Measurements from ENCODE around the gene SLC66A1. TPM values are rescaled to one million over a fixed set of nuclear protein-coding genes. Genes with fewer than 3 reads are reported as not detected.

Gene SLC66A1
- total and polyA plus RNA-seq, 4 experiments from 2014 or later, result 3.0 to 10.2 (median 6.1) TPM

DNA sequence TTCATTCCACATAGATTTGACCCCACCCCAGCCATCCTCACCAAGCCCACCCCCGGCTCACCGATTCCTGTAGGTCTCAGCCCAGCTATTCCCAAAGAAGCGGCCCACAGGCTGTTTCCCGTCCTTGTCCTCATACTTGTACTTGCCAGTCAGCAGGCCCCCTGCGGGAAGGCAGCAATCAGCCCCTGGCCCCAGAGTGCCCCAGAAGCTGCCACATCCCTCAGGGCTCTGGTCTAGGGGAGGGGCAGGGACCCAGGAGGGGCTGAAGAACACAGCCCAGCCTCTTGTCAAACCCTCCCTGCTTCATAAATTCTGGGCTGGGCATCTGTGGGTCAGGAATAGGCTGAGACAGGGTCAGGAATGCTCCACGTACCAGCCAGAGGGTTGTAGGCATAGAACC lies 5.2 kb upstream of the SLC66A1 start:
- Mint-ChIP-seq H3K4me3 (no peak overlapping the region), H3K9me3 (no peaks in the 10 kb centered on the region), H3K4me1 (peaks cover 16 to 29% (median 19%) of the 10 kb centered on the region in 4 donors), H3K27me3 (no peaks in the 10 kb centered on the region), H3K36me3 (peaks cover 36 to 56% of the 10 kb centered on the region in 2 donors), H3K27ac (no peak overlapping the region)
- H3K9me3 ChIP-seq (ENCODE audit: control insufficient read depth in 1 of 2, low read length in 2 of 2), result no peaks in the 10 kb centered on the region
- H3K27me3 ChIP-seq (ENCODE audit: insufficient read depth, low read length), result no peaks in the 10 kb centered on the region
- peaks cover 20% of the 10 kb centered on the region for H3K36me3 ChIP-seq (ENCODE audit: insufficient read depth, low read length)
- intact Hi-C loops (cut with micrococcal nuclease), result no loop called here
- ChIA-PET POLR2A (ENCODE audit: partially characterized antibody) (no interaction called here), CTCF (ENCODE audit: partially characterized antibody) (no interaction called here)
- H3K4me1 ChIP-seq (ENCODE audit: insufficient read depth, low read length), result peaks cover 11% of the 10 kb centered on the region
- no peak for DNase-seq
- no peak overlapping the region for H3K27ac ChIP-seq (ENCODE audit: low read depth, low read length)
- no peak overlapping the region for H3K4me3 ChIP-seq (ENCODE audit: low read length in 2 of 2)

DNA sequence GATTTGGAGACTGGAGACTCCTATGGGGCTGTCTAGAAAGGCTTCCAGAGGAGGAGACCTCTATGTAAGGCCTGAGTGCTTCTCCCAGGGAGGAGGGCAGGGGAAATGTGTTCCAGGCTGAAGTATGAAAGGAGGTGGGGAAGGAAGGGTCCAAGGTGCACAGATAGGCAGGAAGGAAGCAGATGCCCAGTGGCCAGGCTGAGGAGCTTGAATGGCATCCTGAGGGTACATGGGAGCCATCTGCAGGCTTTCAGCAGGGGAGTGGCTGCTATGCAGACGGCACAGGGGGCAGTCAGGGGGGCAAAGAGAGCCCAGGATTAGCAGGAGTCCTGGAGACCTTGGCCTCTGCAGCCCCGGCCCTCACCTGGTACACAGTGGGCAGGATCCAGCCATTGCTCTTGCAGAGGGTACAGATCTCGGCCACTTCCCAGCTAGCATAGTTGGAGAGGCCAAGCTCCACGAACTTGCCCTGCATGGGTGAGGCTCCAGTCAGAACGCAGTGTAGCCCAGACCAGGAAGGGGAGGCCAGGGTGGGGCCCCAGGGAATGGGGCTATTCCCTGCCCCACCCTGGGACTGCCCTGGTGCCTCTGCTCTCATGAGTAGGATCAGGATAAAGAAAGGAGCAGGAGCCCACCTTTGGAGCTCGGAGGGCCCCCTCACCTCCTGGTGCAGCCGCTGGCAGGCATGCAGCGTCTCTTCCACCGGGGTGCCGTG lies 4.2 kb upstream of the SLC66A1 start:
- Mint-ChIP-seq H3K4me3 (no peak overlapping the region), H3K27ac (peak overlapping the region in 1 of 7 donors; percentile 37), H3K27me3 (no peaks in the 10 kb centered on the region), H3K36me3 (peaks cover 36 to 52% of the 10 kb centered on the region in 2 donors), H3K4me1 (peaks cover 19 to 33% (median 22%) of the 10 kb centered on the region in 4 donors), H3K9me3 (peaks cover 0 to 3% (median 0%) of the 10 kb centered on the region in 8 donors)
- no peak for DNase-seq
- Histone ChIP-seq H3K27ac (ENCODE audit: low read depth, low read length) (no peak overlapping the region), H3K36me3 (ENCODE audit: insufficient read depth, low read length) (peaks cover 20% of the 10 kb centered on the region), H3K4me3 (ENCODE audit: low read length in 2 of 2) (no peak overlapping the region), H3K9me3 (ENCODE audit: control insufficient read depth in 1 of 2, low read length in 2 of 2) (no peaks in the 10 kb centered on the region), H3K27me3 (ENCODE audit: insufficient read depth, low read length) (no peaks in the 10 kb centered on the region), H3K4me1 (ENCODE audit: insufficient read depth, low read length) (peaks cover 17% of the 10 kb centered on the region)
- intact Hi-C loops (cut with micrococcal nuclease), result no loop called here
- ChIA-PET POLR2A (ENCODE audit: partially characterized antibody) (no interaction called here), CTCF (ENCODE audit: partially characterized antibody) (no interaction called here)

DNA sequence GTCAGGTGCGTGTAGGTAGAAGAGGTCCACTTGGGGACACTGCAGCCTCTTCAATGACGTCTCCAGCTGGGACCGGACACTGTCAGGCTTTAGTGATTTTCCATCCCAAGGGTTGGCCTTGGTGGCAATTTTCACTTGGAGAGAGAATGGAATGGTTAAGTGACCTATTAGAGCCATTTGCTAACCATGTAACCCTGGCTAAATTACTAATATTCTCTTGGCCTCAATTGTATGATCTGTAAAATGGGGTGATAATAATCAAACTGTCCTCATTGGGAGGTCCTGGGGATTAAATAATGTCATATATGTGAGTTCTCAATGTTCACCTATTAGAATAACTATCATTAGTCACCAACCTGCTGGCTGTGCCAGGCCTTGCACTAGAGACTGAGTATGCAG lies 3.6 kb upstream of the SLC66A1 start:
- no peak overlapping the region for H3K27ac ChIP-seq (ENCODE audit: low read depth, low read length)
- intact Hi-C loops (cut with micrococcal nuclease), result no loop called here
- H3K4me1 ChIP-seq (ENCODE audit: insufficient read depth, low read length), result peaks cover 20% of the 10 kb centered on the region
- H3K27me3 Mint-ChIP-seq, result no peaks in the 10 kb centered on the region
- H3K9me3 Mint-ChIP-seq, result peaks cover 0 to 4% (median 0%) of the 10 kb centered on the region in 8 donors
- H3K27me3 ChIP-seq (ENCODE audit: insufficient read depth, low read length), result no peaks in the 10 kb centered on the region
- peaks cover 16% of the 10 kb centered on the region for H3K36me3 ChIP-seq (ENCODE audit: insufficient read depth, low read length)
- no peak for DNase-seq
- no peaks in the 10 kb centered on the region for H3K9me3 ChIP-seq (ENCODE audit: control insufficient read depth in 1 of 2, low read length in 2 of 2)
- POLR2A ChIA-PET (ENCODE audit: partially characterized antibody), result no interaction called here
- no peak overlapping the region for H3K4me3 ChIP-seq (ENCODE audit: low read length in 2 of 2)
- H3K36me3 Mint-ChIP-seq, result peaks cover 32 to 48% of the 10 kb centered on the region in 2 donors
- peaks cover 24 to 39% (median 28%) of the 10 kb centered on the region in 4 donors for H3K4me1 Mint-ChIP-seq
- no peak overlapping the region for H3K27ac Mint-ChIP-seq
- H3K4me3 Mint-ChIP-seq, result peak overlapping the region in 2 of 8 donors; percentile 46 to 55
- CTCF ChIA-PET (ENCODE audit: partially characterized antibody), result no interaction called here

- peak overlapping the region in 4 of 8 donors; percentile 30 to 56 (median 50) for H3K4me3 Mint-ChIP-seq
- peak overlapping the region in 2 of 7 donors; percentile 31 to 63 for H3K27ac Mint-ChIP-seq
These were observed 2.9 kb upstream of the SLC66A1 start for GRCh38 chr1:19309123-19309813.

GRCh38 chr1:19310061-19310460 lies 2.1 kb upstream of the SLC66A1 start:
- H3K36me3 Mint-ChIP-seq, result peaks cover 22 to 33% of the 10 kb centered on the region in 2 donors
- Histone ChIP-seq H3K4me1 (ENCODE audit: insufficient read depth, low read length) (peaks cover 29% of the 10 kb centered on the region), H3K27me3 (ENCODE audit: insufficient read depth, low read length) (no peaks in the 10 kb centered on the region), H3K27ac (ENCODE audit: low read depth, low read length) (no peak overlapping the region), H3K36me3 (ENCODE audit: insufficient read depth, low read length) (peaks cover 11% of the 10 kb centered on the region), H3K9me3 (ENCODE audit: control insufficient read depth in 1 of 2, low read length in 2 of 2) (no peaks in the 10 kb centered on the region), H3K4me3 (ENCODE audit: low read length in 2 of 2) (no peak overlapping the region)
- POLR2A ChIA-PET (ENCODE audit: partially characterized antibody), result interaction anchor here (0.6 kb wide), 1 partner anchor 407 kb away, joined by 3 read pairs; no protein-coding TSS in a partner anchor
- peaks cover 26 to 45% (median 32%) of the 10 kb centered on the region in 4 donors for H3K4me1 Mint-ChIP-seq
- H3K27me3 Mint-ChIP-seq, result no peaks in the 10 kb centered on the region
- DNase-seq, result no peak
- no peak overlapping the region for H3K27ac Mint-ChIP-seq
- peaks cover 0 to 6% (median 0%) of the 10 kb centered on the region in 8 donors for H3K9me3 Mint-ChIP-seq
- intact Hi-C loops (cut with micrococcal nuclease), result loop anchor here (5.0 kb wide), 1 partner anchor 177 kb away; the partner anchor contains the start of gene CAPZB
- H3K4me3 Mint-ChIP-seq, result peak overlapping the region; percentile 38 to 95 (median 88)
- CTCF ChIA-PET (ENCODE audit: partially characterized antibody), result interaction anchor here (0.6 to 1.0 kb wide), 3 partner anchors 272 to 467 kb away, joined by 3 to 4 read pairs (median 3); no protein-coding TSS in a partner anchor

More at GRCh38 chr1:19309123-19309813, 2.9 kb upstream of the SLC66A1 start:
- intact Hi-C loops (cut with micrococcal nuclease), result no loop called here
- Histone ChIP-seq H3K9me3 (ENCODE audit: control insufficient read depth in 1 of 2, low read length in 2 of 2) (no peaks in the 10 kb centered on the region), H3K27me3 (ENCODE audit: insufficient read depth, low read length) (no peaks in the 10 kb centered on the region), H3K4me3 (ENCODE audit: low read length in 2 of 2) (no peak overlapping the region), H3K27ac (ENCODE audit: low read depth, low read length) (no peak overlapping the region), H3K4me1 (ENCODE audit: insufficient read depth, low read length) (peaks cover 28% of the 10 kb centered on the region), H3K36me3 (ENCODE audit: insufficient read depth, low read length) (peaks cover 12% of the 10 kb centered on the region)
- Mint-ChIP-seq H3K36me3 (peaks cover 29 to 41% of the 10 kb centered on the region in 2 donors), H3K9me3 (peaks cover 0 to 6% (median 0%) of the 10 kb centered on the region in 8 donors), H3K27me3 (no peaks in the 10 kb centered on the region), H3K4me1 (peaks cover 26 to 45% (median 32%) of the 10 kb centered on the region in 4 donors)
- CTCF ChIA-PET (ENCODE audit: partially characterized antibody), result interaction anchor here (0.6 kb wide), 2 partner anchors 73 to 468 kb away, joined by 3 read pairs; no protein-coding TSS in a partner anchor
- POLR2A ChIA-PET (ENCODE audit: partially characterized antibody), result no interaction called here
- no peak for DNase-seq

DNA sequence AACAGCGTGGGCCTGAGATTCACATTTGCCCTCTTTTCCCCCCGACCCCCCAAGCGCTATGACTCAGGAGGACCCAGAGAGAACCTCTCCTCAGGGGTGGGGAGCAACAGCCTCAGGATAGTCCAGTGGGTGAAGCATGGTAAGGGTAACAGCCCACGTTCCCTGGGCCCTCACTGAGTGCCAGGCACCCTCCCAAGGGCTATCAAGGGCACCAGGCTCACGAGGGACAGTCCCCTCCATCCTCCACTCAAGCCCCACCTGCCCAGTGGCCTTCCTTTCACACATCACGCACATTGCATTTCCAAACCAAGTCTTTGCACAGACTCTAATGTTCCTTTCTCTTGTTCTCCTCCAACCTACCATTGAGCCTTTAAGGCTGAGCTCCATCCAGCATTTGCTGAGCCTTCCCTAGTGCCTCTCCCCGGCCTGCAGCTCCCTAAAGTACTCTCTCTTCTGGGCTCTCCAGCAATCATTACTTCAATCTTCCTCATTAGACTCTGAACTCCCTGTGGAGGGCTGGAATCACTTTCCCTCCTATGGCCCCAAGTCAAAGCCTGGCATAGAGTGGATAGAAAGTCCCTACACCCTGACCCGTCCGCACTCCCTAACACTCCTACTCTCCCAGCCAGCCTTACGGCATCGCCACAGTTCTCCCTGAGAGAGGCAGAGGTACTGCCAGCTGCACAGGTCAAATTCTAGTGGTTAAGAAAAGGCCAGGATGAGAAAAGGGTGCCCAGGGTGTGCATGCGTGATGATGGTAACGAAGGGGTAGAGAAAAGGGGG lies 1.2 kb upstream of the SLC66A1 start:
- peak overlapping the region; percentile 49 to 91 for H3K4me3 ChIP-seq (ENCODE audit: low read length in 2 of 2)
- CTCF ChIA-PET (ENCODE audit: partially characterized antibody), result interaction anchor here (0.6 to 1.0 kb wide), 3 partner anchors 271 to 396 kb away, joined by 3 to 4 read pairs (median 4); no protein-coding TSS in a partner anchor

More for the DNA sequence above, 1.2 kb upstream of the SLC66A1 start:
- H3K36me3 Mint-ChIP-seq, result peaks cover 14 to 27% of the 10 kb centered on the region in 2 donors
- peaks cover 0 to 9% (median 0%) of the 10 kb centered on the region in 8 donors for H3K9me3 Mint-ChIP-seq
- POLR2A ChIA-PET (ENCODE audit: partially characterized antibody), result interaction anchor here (0.6 kb wide), 1 partner anchor 397 kb away, joined by 4 read pairs; no protein-coding TSS in a partner anchor
- Histone ChIP-seq H3K9me3 (ENCODE audit: control insufficient read depth in 1 of 2, low read length in 2 of 2) (no peaks in the 10 kb centered on the region), H3K27me3 (ENCODE audit: insufficient read depth, low read length) (no peaks in the 10 kb centered on the region), H3K4me1 (ENCODE audit: insufficient read depth, low read length) (peaks cover 34% of the 10 kb centered on the region), H3K36me3 (ENCODE audit: insufficient read depth, low read length) (peaks cover 5% of the 10 kb centered on the region), H3K27ac (ENCODE audit: low read depth, low read length) (peak overlapping the region; percentile 70)
- peak overlapping the region; percentile 81 to 95 (median 90) for H3K4me3 Mint-ChIP-seq
- intact Hi-C loops (cut with micrococcal nuclease), result loop anchor here (5.0 kb wide), 1 partner anchor 176 kb away; the partner anchor contains the start of gene CAPZB
- DNase-seq, result no peak
- no peaks in the 10 kb centered on the region for H3K27me3 Mint-ChIP-seq
- peaks cover 28 to 48% (median 34%) of the 10 kb centered on the region in 4 donors for H3K4me1 Mint-ChIP-seq
- H3K27ac Mint-ChIP-seq, result peak overlapping the region; percentile 14 to 91 (median 85)

All from CD4-positive, alpha-beta memory T cell (primary cell).